Trophoblast cell (in vitro differentiated cells and primary cell): ENCODE data around the gene CASQ2.

Experiments used
- DNase-seq, 2 donors: peaks; one replicate each; pipeline ENCODE4 v3.0.0-alpha.2; 2016
- H2AFZ ChIP-seq: 2 replicates; pipeline ENCODE4 v1.6.1; 2013; ENCODE audit warnings: low read length, moderate library complexity, mild to moderate bottlenecking; ENCODE audit not compliant: insufficient read depth, poor library complexity
- H2AK5ac ChIP-seq: 2 replicates; pipeline ENCODE4 v1.6.1; 2013; ENCODE audit warnings: mild to moderate bottlenecking, low read length
- H2BK120ac ChIP-seq: 2 replicates; pipeline ENCODE4 v1.6.1; 2013; ENCODE audit warnings: low read length, mild to moderate bottlenecking, moderate library complexity; ENCODE audit not compliant: insufficient read depth, poor library complexity
- H2BK12ac ChIP-seq: 2 replicates; pipeline ENCODE4 v1.6.1; 2013; ENCODE audit warnings: mild to moderate bottlenecking, low read length, moderate library complexity
- H2BK5ac ChIP-seq: 2 replicates; pipeline ENCODE4 v1.6.1; 2013; ENCODE audit warnings: low read length, low read depth, moderate library complexity, mild to moderate bottlenecking; ENCODE audit not compliant: poor library complexity
- H3K14ac ChIP-seq: 2 replicates; pipeline ENCODE4 v1.6.1; 2013; ENCODE audit warnings: mild to moderate bottlenecking, low read length
- H3K18ac ChIP-seq: 2 replicates; pipeline ENCODE4 v1.6.1; 2013; ENCODE audit warnings: mild to moderate bottlenecking, low read length
- H3K23ac ChIP-seq: 2 replicates; pipeline ENCODE4 v1.6.1; 2013; ENCODE audit warnings: low read length
- H3K27ac ChIP-seq: 2 replicates; pipeline ENCODE4 v1.5.1; 2013; ENCODE audit warnings: low read depth, mild to moderate bottlenecking, inconsistent platforms, low read length, moderate library complexity
- H3K27me3 ChIP-seq: 2 replicates; pipeline ENCODE4 v1.6.1; 2013; ENCODE audit warnings: inconsistent platforms, mild to moderate bottlenecking, low read length, moderate library complexity; ENCODE audit not compliant: insufficient read depth
- H3K36me3 ChIP-seq, 2 experiments: 1 replicate in 1 of 2; 2 replicates in 1 of 2; pipeline ENCODE4 v1.6.1; 2013; ENCODE audit warnings: low read length in 2 of 2, mild to moderate bottlenecking in 2 of 2, moderate library complexity in 1 of 2; ENCODE audit not compliant: insufficient read depth in 2 of 2, control insufficient read depth in 1 of 2
- H3K4ac ChIP-seq: 2 replicates; pipeline ENCODE4 v1.6.1; 2013; ENCODE audit warnings: low read depth, mild to moderate bottlenecking, low read length, moderate library complexity
- H3K4me1 ChIP-seq, 2 experiments: 1 replicate in 1 of 2; 2 replicates in 1 of 2; pipeline ENCODE4 v1.6.1; 2013; ENCODE audit warnings: low read length in 2 of 2, mild to moderate bottlenecking in 2 of 2, moderate library complexity in 1 of 2; ENCODE audit not compliant: insufficient read depth in 2 of 2, control insufficient read depth in 1 of 2
- H3K4me2 ChIP-seq: 2 replicates; pipeline ENCODE4 v1.6.1; 2013; ENCODE audit warnings: inconsistent platforms, mild to moderate bottlenecking, low read length, moderate library complexity
- H3K4me3 ChIP-seq: 2 replicates; pipeline ENCODE4 v1.5.1; 2013; ENCODE audit warnings: mild to moderate bottlenecking, low read depth, low read length, inconsistent platforms
- H3K79me1 ChIP-seq: one replicate; pipeline ENCODE4 v1.6.1; 2013; ENCODE audit warnings: low read length
- H3K79me2 ChIP-seq: 2 replicates; pipeline ENCODE4 v1.6.1; 2013; ENCODE audit warnings: low read length, mild to moderate bottlenecking; ENCODE audit not compliant: control insufficient read depth, insufficient read depth, poor library complexity
- H3K9ac ChIP-seq: 2 replicates; pipeline ENCODE4 v1.6.1; 2013; ENCODE audit warnings: mild to moderate bottlenecking, low read length
- H3K9me3 ChIP-seq: 2 replicates; pipeline ENCODE4 v1.6.1; 2013; ENCODE audit warnings: low read depth, mild to moderate bottlenecking, control low read depth, inconsistent platforms, low read length; ENCODE audit not compliant: insufficient read depth
- H4K12ac ChIP-seq: 2 replicates; pipeline ENCODE4 v1.6.1; 2013; ENCODE audit warnings: low read depth, mild to moderate bottlenecking, low read length, moderate library complexity
- H4K8ac ChIP-seq: 2 replicates; pipeline ENCODE4 v1.6.1; 2013; ENCODE audit warnings: low read depth, mild to moderate bottlenecking, low read length, moderate library complexity
- H4K91ac ChIP-seq: one replicate; pipeline ENCODE4 v1.6.1; 2013; ENCODE audit warnings: low read depth, mild to moderate bottlenecking, low read length, moderate library complexity
- WGBS: extraction: QIAGEN DNeasy Blood & Tissue Kit; methylation state at CpG from one replicate; pipeline ENCODE4 v1.1.7; 2013; ENCODE audit warnings: missing lambda C conversion rate; ENCODE audit not compliant: insufficient read length, insufficient coverage; ENCODE audit errors: extremely low coverage; 5-methylcytosine and 5-hydroxymethylcytosine counted together

CASQ2 gene

GRCh38 chr1:115765091-115765490 lies 3.4 kb downstream of the CASQ2 start:
- no peak overlapping the region for H2AFZ ChIP-seq
- H4K91ac ChIP-seq, result no peak overlapping the region
- no peak overlapping the region for H2AK5ac ChIP-seq
- no peaks in the 10 kb centered on the region for H3K36me3 ChIP-seq
- peaks cover 5% of the 10 kb centered on the region for H3K79me1 ChIP-seq
- H3K27ac ChIP-seq, result no peak overlapping the region
- H3K9me3 ChIP-seq, result no peaks in the 10 kb centered on the region
- H2BK12ac ChIP-seq, result no peak overlapping the region
- H3K14ac ChIP-seq, result no peak overlapping the region
- no peak overlapping the region for H3K4me2 ChIP-seq
- peaks cover 2 to 8% of the 10 kb centered on the region in 2 experiments for H3K4me1 ChIP-seq
- no CpG with 5 or more reads among the region's 1 CpG for WGBS
- H3K79me2 ChIP-seq, result no peaks in the 10 kb centered on the region
- no peak overlapping the region for H3K9ac ChIP-seq
- peak overlapping the region; percentile 23 for H2BK5ac ChIP-seq
- H4K12ac ChIP-seq, result no peak overlapping the region
- no peak overlapping the region for H3K4ac ChIP-seq
- no peak overlapping the region for H3K23ac ChIP-seq
- no peak overlapping the region for H3K4me3 ChIP-seq
- no peaks in the 10 kb centered on the region for H3K27me3 ChIP-seq
- H4K8ac ChIP-seq, result no peak overlapping the region
- no peak for DNase-seq
- no peak overlapping the region for H3K18ac ChIP-seq
- no peak overlapping the region for H2BK120ac ChIP-seq

GRCh38 chr1:115764541-115764940 lies 4.0 kb downstream of the CASQ2 start:
- peaks cover 3% of the 10 kb centered on the region for H3K79me1 ChIP-seq
- peaks cover 2 to 8% of the 10 kb centered on the region in 2 experiments for H3K4me1 ChIP-seq
- no peak overlapping the region for H3K4ac ChIP-seq
- H3K36me3 ChIP-seq, result no peaks in the 10 kb centered on the region
- no peaks in the 10 kb centered on the region for H3K79me2 ChIP-seq
- no peaks in the 10 kb centered on the region for H3K27me3 ChIP-seq
- no peak overlapping the region for H2AK5ac ChIP-seq
- H2AFZ ChIP-seq, result no peak overlapping the region
- no peak overlapping the region for H2BK12ac ChIP-seq
- H4K91ac ChIP-seq, result no peak overlapping the region
- H3K9me3 ChIP-seq, result no peaks in the 10 kb centered on the region
- no peak overlapping the region for H3K9ac ChIP-seq
- no peak overlapping the region for H4K12ac ChIP-seq
- H3K14ac ChIP-seq, result no peak overlapping the region
- no peak overlapping the region for H2BK120ac ChIP-seq
- no CpG with 5 or more reads among the region's 1 CpG for WGBS
- H3K23ac ChIP-seq, result no peak overlapping the region
- H2BK5ac ChIP-seq, result no peak overlapping the region
- H4K8ac ChIP-seq, result no peak overlapping the region
- peak; percentile 21 to 77 for DNase-seq
- H3K4me3 ChIP-seq, result no peak overlapping the region
- H3K18ac ChIP-seq, result no peak overlapping the region
- H3K4me2 ChIP-seq, result no peak overlapping the region
- no peak overlapping the region for H3K27ac ChIP-seq

GRCh38 chr1:115762779-115763178 lies 5.7 kb downstream of the CASQ2 start:
- Histone ChIP-seq H2BK12ac (no peak overlapping the region), H2AK5ac (no peak overlapping the region), H4K12ac (no peak overlapping the region), H3K4ac (no peak overlapping the region), H3K4me3 (no peak overlapping the region), H3K79me2 (no peaks in the 10 kb centered on the region), H2AFZ (no peak overlapping the region), H2BK5ac (no peak overlapping the region), H3K9me3 (no peaks in the 10 kb centered on the region), H3K18ac (no peak overlapping the region), H3K27me3 (no peaks in the 10 kb centered on the region), H3K4me1 (peaks cover 2 to 8% of the 10 kb centered on the region in 2 experiments), H2BK120ac (no peak overlapping the region), H3K27ac (no peak overlapping the region), H3K36me3 (no peaks in the 10 kb centered on the region), H3K79me1 (no peaks in the 10 kb centered on the region), H3K4me2 (no peak overlapping the region), H4K91ac (peak overlapping the region; percentile 26), H3K23ac (no peak overlapping the region), H3K9ac (no peak overlapping the region), H4K8ac (no peak overlapping the region), H3K14ac (no peak overlapping the region)
- no CpG with 5 or more reads among the region's 3 CpGs for WGBS
- DNase-seq, result no peak

- H3K36me3 ChIP-seq, result no peaks in the 10 kb centered on the region
- no peak overlapping the region for H3K9ac ChIP-seq
- no peak overlapping the region for H3K14ac ChIP-seq
- H2AFZ ChIP-seq, result no peak overlapping the region
- H3K23ac ChIP-seq, result no peak overlapping the region
- peak overlapping the region; percentile 34 for H2BK120ac ChIP-seq
- H3K79me2 ChIP-seq, result no peaks in the 10 kb centered on the region
- no peak overlapping the region for H3K27ac ChIP-seq
- H3K9me3 ChIP-seq, result no peaks in the 10 kb centered on the region
- H4K8ac ChIP-seq, result no peak overlapping the region
- H3K18ac ChIP-seq, result no peak overlapping the region
- peaks cover 2 to 8% of the 10 kb centered on the region in 2 experiments for H3K4me1 ChIP-seq
- WGBS, result no CpG with 5 or more reads among the region's 7 CpGs
- H2BK12ac ChIP-seq, result no peak overlapping the region
- no peak overlapping the region for H3K4me2 ChIP-seq
- no peak overlapping the region for H3K4me3 ChIP-seq
- no peak overlapping the region for H4K12ac ChIP-seq
- no peaks in the 10 kb centered on the region for H3K79me1 ChIP-seq
- H2BK5ac ChIP-seq, result no peak overlapping the region
- H4K91ac ChIP-seq, result no peak overlapping the region
- H2AK5ac ChIP-seq, result no peak overlapping the region
- no peaks in the 10 kb centered on the region for H3K27me3 ChIP-seq
- DNase-seq, result no peak
- H3K4ac ChIP-seq, result no peak overlapping the region
Measured at GRCh38 chr1:115761601-115762302, 6.8 kb downstream of the CASQ2 start.
